Activated CD4-positive, CD25-positive, alpha-beta regulatory T cell (primary cell): ENCODE results near the gene MLIP.

Experiments used
- DNase-seq, 4 experiments: peaks; one replicate each; lab custom pipeline; 2025; lab: John Stamatoyannopoulos, UW

MLIP gene

DNA sequence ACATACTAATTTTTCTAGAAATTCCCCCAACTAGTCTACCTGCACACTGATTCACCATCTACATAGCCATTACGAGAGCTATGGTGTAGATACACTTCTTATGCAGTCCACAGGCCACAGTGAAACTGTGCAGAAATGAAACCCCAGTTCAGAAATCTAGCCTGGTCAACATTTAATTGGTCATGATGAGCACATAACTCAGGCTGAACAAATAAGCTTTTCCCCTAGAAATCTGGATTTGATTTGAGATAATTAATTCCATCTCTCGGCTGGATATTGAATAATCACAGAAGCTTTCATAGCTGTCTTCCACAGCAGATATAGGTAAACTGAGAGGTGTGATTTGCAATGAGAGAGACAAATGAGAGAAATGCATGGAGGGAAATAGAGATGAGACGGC lies 174.4 kb downstream of the MLIP start:
- no peak for DNase-seq

DNA sequence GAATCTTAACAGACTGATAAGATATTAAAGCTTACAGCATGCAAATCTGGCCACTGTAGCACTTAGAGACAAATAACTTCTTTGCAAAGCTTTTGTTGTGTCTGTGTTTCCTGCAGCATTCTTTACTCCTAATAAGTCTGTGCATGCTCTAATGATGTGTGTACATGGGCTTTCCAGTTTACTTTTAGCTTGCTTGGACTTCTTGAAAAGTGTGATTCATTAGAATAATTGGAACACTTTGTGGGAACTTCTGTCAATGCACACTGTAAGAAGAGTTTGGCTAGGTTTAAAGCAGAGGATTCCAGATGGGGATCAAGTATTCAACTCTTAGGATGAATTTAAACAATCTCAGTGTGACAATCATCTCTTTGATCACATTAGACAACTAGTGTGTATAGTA lies 174.9 kb downstream of the MLIP start:
- no peak for DNase-seq

DNA sequence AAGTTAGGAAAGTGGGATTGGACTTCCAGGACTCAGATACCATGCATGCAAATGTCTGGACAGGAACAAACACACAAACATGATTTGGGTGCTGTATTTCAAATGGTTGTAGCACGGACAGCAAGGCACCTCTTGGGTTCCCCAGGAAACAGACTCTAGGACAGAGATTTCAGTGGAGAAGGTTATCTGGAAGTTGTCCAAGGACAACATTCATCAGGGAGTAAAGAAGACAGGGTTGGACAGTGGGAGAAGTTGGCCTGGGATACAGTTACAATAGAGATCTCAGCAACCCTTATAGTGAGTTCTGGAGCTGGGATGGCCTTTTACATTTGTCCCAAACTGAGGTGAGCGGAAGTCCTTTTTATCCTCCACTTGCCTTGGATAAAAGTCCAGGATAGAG lies 177.2 kb downstream of the MLIP start:
- DNase-seq: no peak

DNA sequence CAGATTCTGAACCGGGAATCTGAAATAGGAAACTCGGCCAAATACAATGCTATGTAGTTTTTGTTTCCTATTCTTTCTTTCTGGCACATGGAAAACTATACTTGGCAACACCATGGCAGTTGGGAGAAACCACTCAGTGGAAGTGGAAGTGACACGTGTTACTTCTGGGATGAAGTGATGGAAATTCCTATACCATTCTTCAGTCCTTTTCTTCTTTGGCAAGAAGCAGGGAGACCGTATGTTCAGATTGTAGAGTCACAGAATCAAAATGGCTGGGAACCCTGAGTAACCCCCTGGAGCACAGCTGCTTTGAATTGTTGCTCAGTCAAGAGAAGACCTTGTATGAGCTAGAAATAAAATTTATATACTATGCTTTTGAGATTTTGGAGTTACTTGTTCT lies 178.2 kb downstream of the MLIP start:
- no peak for DNase-seq

DNA sequence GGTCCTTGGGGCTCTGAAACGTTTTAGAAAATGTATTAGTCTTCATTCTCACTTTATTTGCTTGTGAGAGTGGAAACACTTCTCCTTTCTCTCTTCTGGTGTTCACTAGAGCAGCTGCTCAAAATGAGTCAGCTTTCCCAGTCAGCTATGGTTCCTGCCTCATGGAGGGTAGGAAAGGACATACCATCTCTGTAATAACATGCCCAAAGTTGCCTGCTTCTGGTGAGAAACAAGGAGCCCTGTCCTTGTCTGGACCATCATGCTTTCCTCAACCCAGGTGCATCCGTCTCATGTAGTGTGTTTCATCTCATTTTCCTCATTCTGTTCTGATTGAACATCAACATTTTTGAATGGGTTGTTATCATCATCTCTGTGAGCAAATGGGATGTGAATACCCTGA lies 179.9 kb downstream of the MLIP start:
- no peak for DNase-seq

DNA sequence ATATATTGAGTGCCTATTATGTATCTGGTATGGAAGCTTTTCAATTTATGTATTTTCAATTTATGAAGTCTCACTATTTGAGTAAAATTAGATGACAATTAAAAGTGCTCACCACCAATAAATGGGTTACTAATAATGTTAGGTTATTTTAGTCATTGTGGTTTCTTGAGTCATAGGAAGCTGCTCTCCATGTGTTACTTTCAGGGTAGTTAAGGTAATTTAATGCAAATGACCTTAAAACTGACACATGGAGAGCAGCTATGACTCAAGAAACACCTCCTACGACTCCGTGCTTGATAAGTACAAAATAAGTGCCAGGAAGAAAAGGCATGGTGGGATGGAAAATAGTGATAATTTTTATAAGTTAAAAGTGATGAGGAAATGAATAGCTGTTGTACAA lies 180.5 kb downstream of the MLIP start:
- no peak for DNase-seq

DNA sequence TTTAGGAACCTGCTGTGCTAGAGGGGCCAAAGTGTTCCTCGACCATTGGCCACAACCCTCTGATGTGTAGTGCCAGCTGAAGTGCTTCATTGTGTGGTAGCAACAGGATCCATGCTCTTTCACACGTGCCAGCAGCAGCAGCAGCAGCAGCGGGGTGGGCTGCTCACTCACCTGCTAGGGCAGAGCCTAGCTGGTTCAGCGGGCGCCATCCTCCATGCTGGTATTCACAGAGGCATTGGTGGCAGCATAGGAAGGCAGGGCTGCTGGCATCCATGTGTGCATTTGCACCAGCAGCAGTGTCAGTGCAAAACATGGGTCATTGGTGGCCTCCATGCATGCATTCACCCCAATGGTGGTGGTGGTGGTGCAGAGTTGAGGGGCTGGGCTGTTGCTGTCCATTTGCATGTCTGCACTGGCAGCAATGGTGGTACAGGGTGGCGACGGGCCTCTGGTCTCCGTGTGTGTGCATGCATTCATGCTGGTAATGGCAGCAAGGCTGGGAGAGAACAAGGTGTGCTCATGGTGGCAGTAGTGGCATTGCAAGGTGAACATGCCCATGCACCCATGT lies 183.8 kb downstream of the MLIP start:
- DNase-seq: no peak

DNA sequence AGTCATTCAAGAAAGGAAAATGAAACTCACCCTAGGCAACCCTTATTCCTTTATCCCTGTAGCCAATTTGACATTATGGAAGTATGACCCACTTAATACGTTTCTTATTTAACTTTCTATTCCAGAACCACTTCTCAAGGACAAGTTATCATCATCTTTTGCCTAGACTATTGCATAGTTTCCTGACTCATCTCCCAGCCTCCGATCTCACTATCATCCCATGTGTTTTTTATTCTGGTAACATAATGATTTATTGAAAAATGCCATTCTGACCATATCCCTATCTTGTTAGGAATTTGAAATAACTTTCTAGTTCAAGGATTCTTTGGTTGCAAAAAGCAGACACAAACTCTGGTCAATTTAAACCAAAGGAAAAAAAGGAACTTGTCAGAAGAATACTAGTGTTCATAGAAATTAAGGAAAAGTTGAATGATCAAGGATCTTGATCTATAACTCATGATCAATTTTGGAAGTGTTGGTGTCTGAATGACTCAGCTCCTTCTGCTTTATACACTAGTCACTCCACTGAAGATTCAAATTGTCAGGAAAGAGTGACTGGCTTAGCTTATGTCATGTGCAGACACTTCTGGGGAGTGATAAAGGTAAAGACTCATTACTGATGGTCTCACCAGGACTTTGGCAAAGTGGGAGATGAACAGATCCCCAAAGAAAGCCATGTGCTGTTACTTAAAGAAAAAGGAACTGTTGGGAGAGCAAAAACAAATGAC lies 188.5 kb downstream of the MLIP start:
- DNase-seq: no peak

DNA sequence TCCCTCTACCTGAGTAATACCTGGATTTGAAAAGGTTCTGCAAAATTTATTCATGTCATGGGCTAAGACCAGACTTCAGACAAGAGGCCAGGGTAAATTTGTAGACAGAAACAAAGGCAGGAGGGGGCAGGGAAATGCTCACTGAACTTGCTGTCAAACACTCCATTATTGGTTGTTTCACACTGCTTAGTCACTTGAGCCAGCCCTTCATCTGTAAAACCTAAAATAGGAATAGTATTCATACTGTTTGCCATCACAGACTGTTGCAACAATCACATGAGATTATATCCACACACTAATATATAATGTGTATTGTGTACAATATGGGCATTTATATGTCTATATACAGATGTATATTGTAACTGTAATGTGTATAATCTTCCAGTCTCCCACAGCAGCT lies 190.5 kb downstream of the MLIP start:
- DNase-seq: no peak

DNA sequence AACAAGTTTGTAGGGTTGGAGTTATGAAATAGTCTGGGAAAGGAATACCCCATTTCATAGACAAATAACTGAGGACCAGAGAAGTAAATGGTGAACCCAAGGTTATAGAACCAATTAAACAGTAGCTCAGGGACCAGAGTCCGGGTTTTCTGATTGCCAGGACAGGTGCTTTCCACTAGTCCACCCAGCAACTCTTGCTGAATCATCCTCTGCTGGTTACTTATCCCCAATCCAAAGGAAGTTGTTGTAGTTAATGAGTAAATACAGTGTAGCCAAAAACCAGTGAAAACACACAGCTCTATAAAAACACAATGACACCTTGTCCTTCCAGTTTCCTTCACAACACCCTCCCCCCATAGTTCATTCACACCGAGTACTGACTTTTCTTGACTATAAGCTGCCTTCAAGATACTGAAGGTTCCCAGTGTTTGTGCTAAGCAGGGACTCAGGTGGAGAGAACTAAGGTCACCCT lies 196.2 kb downstream of the MLIP start:
- no peak for DNase-seq

DNA sequence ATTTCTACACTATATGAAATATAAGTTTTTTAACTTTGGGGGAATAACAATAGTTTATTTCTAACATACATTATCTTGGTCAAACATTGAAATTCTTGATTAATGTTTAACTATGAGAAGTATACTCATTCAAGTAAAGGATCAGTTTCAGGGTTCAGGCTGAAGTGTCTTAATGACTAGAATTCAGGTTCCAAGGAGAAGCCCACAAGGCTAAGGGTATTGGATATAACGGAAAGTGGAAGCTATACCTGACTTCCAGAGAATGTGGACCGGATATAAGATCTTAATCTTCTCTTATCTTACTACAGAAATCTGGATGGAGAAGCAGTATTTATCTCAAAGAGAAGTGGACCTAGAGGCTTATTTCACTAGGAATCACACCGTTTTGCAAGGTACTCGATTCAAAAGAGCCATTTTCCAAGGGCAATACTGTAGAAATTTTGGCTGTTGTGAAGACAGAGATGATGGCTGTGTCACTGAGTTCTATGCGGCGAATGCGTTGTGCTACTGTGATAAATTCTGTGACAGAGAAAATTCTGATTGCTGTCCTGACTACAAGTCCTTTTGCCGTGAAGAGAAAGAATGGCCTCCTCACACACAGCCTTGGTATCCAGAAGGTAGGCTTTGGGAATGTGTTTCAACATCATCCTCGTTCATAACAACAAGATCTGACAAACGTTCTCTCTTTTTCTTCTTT lies 197.2 kb downstream of the MLIP start, which contains the start of gene TINAG:
TINAG (plus strand) TSS at position 153 of the 697 bp plus-strand sequence; CDS start at position 263, 110 bp downstream.
- DNase-seq: no peak

DNA sequence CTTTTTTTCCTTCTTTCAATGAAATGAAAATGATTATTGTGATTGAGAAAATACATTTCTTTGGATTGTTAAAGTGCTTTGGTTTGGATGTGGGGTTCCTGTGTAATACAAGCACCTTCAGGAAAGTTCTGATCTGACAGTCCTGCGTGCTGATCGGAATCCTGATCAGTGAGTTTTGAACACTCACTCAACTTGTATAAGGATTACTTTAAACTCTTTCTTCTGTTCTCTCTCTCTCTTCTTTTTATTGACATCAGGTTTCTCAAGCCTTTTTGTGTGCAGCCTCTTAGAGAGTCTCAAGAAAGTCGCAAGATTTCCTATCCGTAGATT lies 197.7 kb downstream of the MLIP start:
- no peak for DNase-seq

DNA sequence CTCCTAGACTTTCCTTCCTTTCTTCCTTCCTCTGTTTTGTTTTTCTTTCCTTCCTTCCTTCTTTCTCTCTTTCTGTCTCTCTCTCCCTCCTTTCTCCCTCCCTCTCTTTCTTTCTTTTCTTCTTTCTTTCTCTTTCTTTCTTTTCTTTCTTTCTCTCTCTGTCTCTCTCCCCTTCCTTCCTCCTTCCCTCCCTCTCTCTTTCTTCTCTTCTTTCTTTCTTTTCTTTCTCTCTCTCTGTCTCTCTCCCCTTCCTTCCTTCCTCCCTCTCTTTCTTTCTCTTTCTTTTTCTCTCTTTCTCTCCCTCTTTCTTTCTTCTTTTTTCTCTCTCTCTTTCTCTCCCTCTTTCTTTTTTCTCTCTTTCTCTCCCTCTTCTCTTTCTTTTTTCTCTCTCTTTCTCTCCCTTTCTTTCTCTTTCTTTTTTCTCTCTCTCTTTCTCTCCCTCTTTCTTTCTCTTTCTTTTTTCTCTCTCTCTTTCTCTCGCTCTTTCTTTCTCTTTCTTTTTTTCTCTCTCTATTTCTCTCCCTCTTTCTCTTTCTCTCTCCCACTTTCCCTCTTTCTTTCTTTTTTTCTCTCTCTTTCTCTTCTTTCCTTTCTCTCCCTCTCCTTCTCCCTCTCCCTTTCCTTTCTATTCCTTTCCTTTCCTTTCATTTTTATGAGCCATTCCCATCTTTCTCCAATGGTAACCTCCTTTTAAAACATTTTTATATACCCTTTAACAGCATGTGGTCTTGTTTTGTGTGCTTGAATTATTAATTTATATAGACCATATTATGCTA lies 199.3 kb downstream of the MLIP start:
- no peak for DNase-seq

DNA sequence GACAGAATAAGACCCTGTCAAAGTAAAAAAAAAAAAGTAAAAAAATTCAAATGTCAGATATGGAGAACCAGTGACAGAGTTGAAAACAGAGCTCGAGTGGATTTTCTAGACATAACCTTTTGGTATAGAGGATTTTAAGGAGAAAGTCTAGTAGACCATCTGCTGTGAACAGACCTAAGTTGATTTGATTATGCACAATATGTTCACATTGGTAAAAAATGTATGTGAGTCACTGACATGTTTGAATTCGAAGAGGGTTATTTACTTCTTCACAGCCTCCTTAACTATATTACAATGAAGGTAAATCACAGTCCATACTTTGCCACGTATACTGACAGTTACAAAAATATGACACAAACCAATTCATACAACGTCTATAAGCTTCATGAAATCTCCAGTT lies 204.4 kb downstream of the MLIP start:
- DNase-seq: no peak
